Panc1 (cell line): Measurements from ENCODE around the gene DDIT4L.

Experiments
- CTCF ChIP-seq: fragments of 450-650 bp; IDR thresholded peaks from 2 replicates; pipeline ENCODE4 v1.5.1; 2017; ENCODE audit warnings: mild to moderate bottlenecking
- REST ChIP-seq, 2 experiments: IDR thresholded peaks; 2 replicates each; pipeline ENCODE4 v1.6.1; 2011 to 2012; ENCODE audit warnings: low read depth in 2 of 2, control low read depth in 1 of 2, low read length in 1 of 2, mild to moderate bottlenecking in 1 of 2, moderate library complexity in 1 of 2; ENCODE audit not compliant: insufficient read depth in 1 of 2
- TCF7L2 ChIP-seq: IDR thresholded peaks from 2 replicates; pipeline ENCODE4 v1.6.1; 2011; ENCODE audit warnings: mild to moderate bottlenecking, low read depth, low read length, inconsistent platforms

GRCh38 chr4:100189820-100190642 lies at the start of gene DDIT4L:
- TF ChIP-seq CTCF (no peak), TCF7L2 (no peak), REST (IDR thresholded peaks at IDR 0.05; ENCODE audit: insufficient read depth in 1 of 2, low read depth in 2 of 2, low read length in 1 of 2) (no peak)
